K562 (cell line): ENCODE data around the gene FBLN2. TPM values are rescaled to one million over a fixed set of nuclear protein-coding genes. Genes with fewer than 3 reads are reported as not detected.

Experiments used
- ARNT ChIP-seq, 2 experiments: fragments of 450-650 bp; IDR thresholded peaks; 2 replicates each; pipeline ENCODE4 v1.6.1; 2016; ENCODE audit warnings: mild to moderate bottlenecking in 1 of 2
- CHD2 ChIP-seq: IDR thresholded peaks from 2 replicates; pipeline ENCODE4 v1.6.1; 2011; ENCODE audit warnings: low read depth, low read length
- CTCFL ChIP-seq: IDR thresholded peaks from 2 replicates; pipeline ENCODE4 v1.6.1; 2011; ENCODE audit warnings: borderline replicate concordance, low read depth, mild to moderate bottlenecking, moderate library complexity, low read length; ENCODE audit not compliant: insufficient read depth, poor library complexity, severe bottlenecking
- HDAC6 ChIP-seq: IDR thresholded peaks from 2 replicates; pipeline ENCODE4 v1.6.1; 2012; ENCODE audit warnings: low read depth, mild to moderate bottlenecking, control low read depth, inconsistent platforms, low read length, moderate library complexity
- HDGF ChIP-seq: fragments of 450-650 bp; IDR thresholded peaks from 2 replicates; pipeline ENCODE4 v1.6.1; 2016
- KDM1A ChIP-seq, 2 experiments: fragments of 450-650 bp; IDR thresholded peaks; 2 replicates each; pipeline ENCODE4 v1.6.1; 2016; ENCODE audit warnings: mild to moderate bottlenecking in 2 of 2
- MNT ChIP-seq, 2 experiments: fragments of 450-650 bp; conservative IDR thresholded peaks; 2 replicates each; pipeline ENCODE4 v1.6.1; 2017; ENCODE audit warnings: mild to moderate bottlenecking in 2 of 2, moderate library complexity in 2 of 2
- NCOR1 ChIP-seq: fragments of 450-650 bp; IDR thresholded peaks from 2 replicates; pipeline ENCODE4 v1.6.1; 2016; ENCODE audit warnings: mild to moderate bottlenecking, moderate library complexity
- RBM25 ChIP-seq: fragments of 200-400 bp; formaldehyde crosslinking; IDR thresholded peaks from 2 replicates; pipeline ENCODE4 v1.6.1; 2018; ENCODE audit warnings: low read length, low read depth, moderate library complexity; ENCODE audit not compliant: severe bottlenecking
- SMARCA5 ChIP-seq: fragments of 450-650 bp; IDR thresholded peaks from 2 replicates; pipeline ENCODE4 v1.6.1; 2016
- polyA plus RNA-seq, 8 experiments: library from polyadenylated mRNA; depleted of rRNA in 4 of 8; stranded (reverse) in 5 of 8; unstranded in 3 of 8; fragments of >200 nt; fragmentation: Nextera tagmentation in 2 of 8; fragmentation: Illumina TruSeq in 1 of 8; extraction: Ambion mirVana in 2 of 8; extraction: Trizol in 1 of 8; gene quantifications; 2 replicates each; pipeline versions ENCODE4 v1.2.1 to v1.2.3, GENCODE V29; 2011 to 2014; ENCODE audit warnings: inconsistent platforms in 1 of 8, missing spikeins in 1 of 8
- total RNA-seq, 7 experiments: library from RNA; depleted of rRNA in 6 of 7; stranded (reverse); fragments of >200 nt in 6 of 7; fragmentation: Illumina TruSeq in 2 of 7; extraction: Trizol in 2 of 7; gene quantifications; 2 replicates each; pipeline versions ENCODE4 v1.2.1 to v1.2.3, GENCODE V29; 2011 to 2021; ENCODE audit warnings: low replicate concordance in 1 of 7

FBLN2 gene
- total and polyA plus RNA-seq, 9 of the 15 experiments (the other 6 are each of a cell fraction or from before 2014, with no cell fraction given): 0.03 to 0.10 (median 0.04) TPM; not detected in 6

GRCh38 chr3:13537244-13537908 lies 11.5 kb upstream of the FBLN2 start (continued):
- TF ChIP-seq CTCFL (no peak), NCOR1 (no peak), ARNT (IDR thresholded peaks at IDR 0.05) (no peak), CHD2 (no peak), KDM1A (IDR thresholded peaks at IDR 0.05) (peak in 1 of 2 experiments; percentile 30; a peak in 1 of 4 replicates), RBM25 (peak; percentile 75), HDGF (no peak), MNT (conservative IDR thresholded peaks at IDR 0.05) (no peak), SMARCA5 (0 out of 2 replicates have a peak, but pooled peaks have one; percentile 19), HDAC6 (no peak)
